GM18870 (cell line): ENCODE measurements around the gene HEATR9.

Source experiments
- ATAC-seq: cut with Tn5 transposase; IDR thresholded peaks from one replicate; pipeline ENCODE4 v1.9.1; 2021; ENCODE audit warnings: moderate library complexity; ENCODE audit not compliant: unreplicated experiment

The HEATR9 gene

DNA sequence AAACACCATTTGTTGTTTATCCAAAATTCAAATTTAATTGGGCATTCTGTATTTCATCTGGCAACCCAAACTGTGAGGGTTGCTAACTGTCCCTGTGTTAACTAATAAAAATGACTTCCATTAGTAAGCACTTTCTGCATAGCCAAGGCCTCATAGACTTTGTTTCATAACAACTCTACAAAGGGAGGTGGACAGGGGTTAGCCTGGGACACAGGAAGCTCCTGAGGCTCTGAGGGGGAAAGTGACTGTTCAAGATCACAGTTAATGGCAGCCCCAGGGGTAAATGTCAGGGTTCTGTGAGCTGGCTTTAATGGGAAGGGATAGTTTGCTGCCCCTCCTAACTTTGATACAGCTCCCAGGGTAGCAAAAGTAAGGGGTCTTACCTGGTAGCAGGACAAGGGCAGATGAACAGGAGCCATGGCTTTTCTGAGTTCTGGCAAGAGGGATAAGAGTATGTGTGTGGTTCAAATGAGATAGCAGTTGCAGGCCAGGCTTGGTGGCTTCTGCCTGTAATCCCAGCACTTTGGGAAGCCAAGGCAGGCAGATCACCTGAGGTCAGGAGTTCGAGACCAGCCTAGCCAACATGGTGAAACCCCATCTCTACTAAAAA, 2.2 kb downstream of the HEATR9 start:
- ATAC-seq = no peak

- ATAC-seq = no peak
Observed at GRCh38 chr17:35865412-35866340, 3.0 kb downstream of the HEATR9 start.

- no peak for ATAC-seq
Observed at GRCh38 chr17:35864853-35865252, 3.8 kb downstream of the HEATR9 start.

DNA sequence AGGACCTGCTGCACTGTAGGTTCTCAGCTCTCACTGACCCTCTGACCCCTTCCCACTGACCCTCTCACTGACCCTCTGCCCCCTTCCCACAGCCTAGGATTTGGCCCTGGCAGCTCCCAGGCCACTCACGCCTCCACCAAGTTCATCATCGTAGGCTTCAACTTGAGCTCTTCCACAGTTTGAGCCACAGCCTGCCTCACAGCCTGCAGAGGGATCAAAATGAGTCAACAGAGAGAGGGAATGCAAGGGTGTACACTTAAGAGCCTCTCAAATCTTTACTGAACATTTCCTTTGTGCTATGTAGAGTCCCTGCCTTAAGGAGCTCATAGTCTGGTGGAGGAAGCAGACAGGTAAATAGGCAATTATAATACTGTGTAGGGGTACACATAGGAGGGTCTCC, 12.1 kb downstream of the HEATR9 start:
- no peak for ATAC-seq

GRCh38 chr17:35855965-35856364, 12.7 kb downstream of the HEATR9 start:
- ATAC-seq = no peak

- ATAC-seq = no peak
Observed at GRCh38 chr17:35849469-35850348, 19.0 kb downstream of the HEATR9 start.

- ATAC-seq = no peak
Observed at GRCh38 chr17:35847633-35848373, 20.9 kb downstream of the HEATR9 start.

DNA sequence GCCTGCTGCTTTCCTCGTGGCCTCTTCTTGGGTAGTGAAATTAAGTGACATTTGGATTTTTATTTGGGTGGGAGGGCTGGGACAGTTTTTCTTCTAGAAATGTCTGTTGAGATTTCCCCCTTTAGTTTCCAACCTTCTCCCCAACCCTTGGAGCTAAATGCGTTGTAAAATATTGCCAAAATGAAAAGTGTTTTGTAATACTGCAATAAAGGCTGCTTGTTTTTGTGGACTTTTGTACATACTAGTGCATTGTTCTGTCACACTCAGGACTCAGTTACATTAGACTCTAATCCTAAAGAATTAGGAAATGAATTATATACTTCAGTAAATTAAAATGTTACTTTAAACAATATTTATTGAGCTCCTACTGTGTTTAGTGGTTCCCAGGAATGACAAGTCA, 21.7 kb downstream of the HEATR9 start:
- no peak for ATAC-seq

- no peak for ATAC-seq
Observed at GRCh38 chr17:35846055-35846809, 22.5 kb downstream of the HEATR9 start.

GRCh38 chr17:35844547-35844946, 24.1 kb downstream of the HEATR9 start:
- no peak for ATAC-seq

- no peak for ATAC-seq
Observed at GRCh38 chr17:35843698-35844097, 25.0 kb downstream of the HEATR9 start.

DNA sequence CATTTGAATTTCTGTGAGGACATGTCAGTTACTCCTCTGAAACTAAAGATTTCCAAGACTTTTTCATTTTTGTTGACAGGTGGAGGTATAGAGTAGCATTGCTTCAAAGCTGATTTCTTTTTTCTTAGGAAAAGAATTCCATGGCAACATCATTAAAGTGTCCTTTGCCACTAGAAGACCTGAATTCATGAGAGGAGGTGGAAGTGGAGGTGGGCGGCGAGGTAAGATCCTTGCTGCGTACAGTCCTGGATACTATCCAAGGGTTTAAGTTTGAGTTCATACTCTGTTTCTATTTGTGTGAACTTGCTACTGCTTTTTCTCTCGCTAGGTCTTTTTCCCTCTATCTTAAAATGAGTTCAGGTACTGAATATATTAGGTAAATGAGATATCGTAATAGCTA, 26.5 kb downstream of the HEATR9 start:
- ATAC-seq = no peak

DNA sequence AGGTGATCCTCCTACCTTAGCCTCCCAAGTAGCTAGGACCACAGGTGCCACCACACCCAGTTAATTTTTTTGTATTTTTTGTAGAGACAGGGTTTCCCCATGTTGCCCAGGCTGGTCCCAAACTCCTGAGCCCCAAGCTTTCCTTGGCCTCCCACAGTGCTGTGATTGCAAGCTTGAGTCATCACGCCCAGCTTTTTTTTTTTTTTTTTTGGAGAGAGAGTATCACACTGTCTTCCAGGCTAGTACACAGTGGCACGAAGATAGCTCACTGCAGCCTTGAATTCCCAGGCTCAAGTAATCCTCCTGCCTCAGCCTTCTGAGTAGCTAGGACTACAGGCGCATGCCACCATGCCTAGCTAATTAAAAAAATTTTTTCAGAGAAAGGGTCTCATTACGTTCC, 27.2 kb downstream of the HEATR9 start:
- ATAC-seq = no peak

DNA sequence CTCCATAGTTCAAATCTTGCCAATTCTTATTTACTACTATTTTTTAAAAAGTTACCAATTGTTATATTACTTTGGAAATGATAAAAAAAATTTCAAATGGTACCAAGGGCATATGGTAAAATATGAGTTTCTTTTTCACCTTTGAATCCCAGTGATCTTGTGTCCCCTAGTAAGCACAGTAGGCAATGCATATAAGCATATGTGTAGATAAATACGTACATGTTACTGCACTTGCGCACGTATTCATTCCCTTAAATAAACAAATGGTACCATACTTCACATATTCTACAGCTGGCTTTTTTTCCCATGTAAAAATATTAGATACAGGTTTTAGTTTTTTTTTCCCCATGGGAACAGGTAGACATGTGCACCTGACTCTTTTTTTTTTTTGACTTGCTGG, 27.6 kb downstream of the HEATR9 start:
- ATAC-seq = no peak

GRCh38 chr17:35825206-35825605, 43.5 kb downstream of the HEATR9 start:
- ATAC-seq = no peak

DNA sequence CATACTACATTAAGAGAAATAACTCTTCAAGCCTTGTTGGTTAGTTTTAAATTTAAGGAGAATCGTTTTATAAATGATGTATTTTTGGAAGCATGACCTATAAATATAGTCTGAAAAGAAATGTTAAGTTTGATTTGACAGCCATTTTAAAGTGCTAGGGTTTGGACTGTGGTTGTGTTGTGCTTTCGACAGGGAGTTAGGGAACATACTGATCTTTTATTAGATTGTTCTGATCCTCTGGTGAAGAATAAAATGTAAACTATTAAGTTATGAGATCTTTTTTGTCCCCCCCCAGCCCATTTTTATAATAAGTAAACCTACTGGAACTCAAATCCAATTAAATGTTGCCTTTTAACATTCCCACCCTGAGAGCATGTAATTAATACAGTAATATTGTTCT, 47.4 kb downstream of the HEATR9 start:
- no peak for ATAC-seq

GRCh38 chr17:35819455-35819854, 49.2 kb downstream of the HEATR9 start:
- no peak for ATAC-seq

- no peak for ATAC-seq
Observed at GRCh38 chr17:35817196-35817595, 51.5 kb downstream of the HEATR9 start.

DNA sequence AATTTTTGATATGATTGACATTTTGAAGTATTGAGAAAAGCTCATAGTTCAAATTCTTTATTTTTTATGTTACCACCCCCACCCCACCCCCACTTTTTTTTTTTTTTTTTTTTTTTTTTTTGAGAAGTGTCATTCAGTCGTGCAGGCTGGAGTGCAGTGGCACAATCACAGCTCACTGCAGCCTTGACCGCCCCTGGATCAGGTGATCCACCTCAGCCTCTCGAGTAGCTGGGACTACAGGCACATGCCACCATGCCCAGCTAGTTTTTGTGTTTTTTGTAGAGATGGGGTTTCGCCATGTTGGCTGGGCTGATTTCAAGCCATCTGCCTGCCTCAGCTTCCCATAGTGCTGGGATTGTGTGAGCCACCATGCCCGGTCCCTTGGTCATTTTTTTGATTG, 52.0 kb downstream of the HEATR9 start:
- no peak for ATAC-seq

DNA sequence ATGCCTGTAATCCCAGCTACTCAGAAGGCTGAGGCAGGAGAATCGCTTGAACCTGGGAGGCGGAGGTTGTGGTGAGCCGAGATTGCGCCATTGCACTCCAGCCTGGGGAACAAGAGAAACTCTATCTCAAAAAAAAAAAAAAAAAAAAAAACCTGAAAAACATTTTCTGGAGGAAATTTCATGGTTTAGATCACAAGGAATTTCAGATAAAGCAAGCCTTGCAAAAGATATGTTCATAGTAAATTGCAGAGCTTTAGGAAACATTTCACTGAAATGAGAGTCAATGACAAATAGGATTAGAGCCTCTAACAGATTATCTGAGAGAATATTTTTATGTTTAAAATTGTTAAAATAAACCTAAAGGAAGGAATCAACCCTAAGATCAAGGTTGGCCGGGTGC, 56.2 kb downstream of the HEATR9 start:
- no peak for ATAC-seq
